Breast epithelium (tissue), 4 donors: ENCODE results near the gene GNG5. TPM values are rescaled to one million over a fixed set of nuclear protein-coding genes. Genes with fewer than 3 reads are reported as not detected.
A peak's percentile ranks its signal among the peaks of the same experiment; 100 is the strongest.

Experiments used
- DNase-seq, 2 donors: peaks; one replicate each; pipeline ENCODE4 v3.0.0-alpha.2; 2019; ENCODE audit warnings: low spot score in 2 of 2
- H3K27ac ChIP-seq, 2 donors: fragments of 200-600 bp; sonication (generic) in 1 of 2; one replicate each; pipeline ENCODE4 v1.5.1; 2016 to 2019; ENCODE audit warnings: mild to moderate bottlenecking in 1 of 2
- H3K27me3 ChIP-seq, 2 donors: fragments of 200-600 bp; sonication (generic) in 1 of 2; one replicate each; pipeline versions ENCODE4 v1.5.1 to v1.6.0; 2017 to 2019; ENCODE audit warnings: control low read depth in 1 of 2, mild to moderate bottlenecking in 1 of 2
- H3K36me3 ChIP-seq: fragments of 200-600 bp; one replicate; pipeline ENCODE4 v1.5.1; 2019
- H3K4me1 ChIP-seq, 2 donors: fragments of 200-600 bp; sonication (generic); one replicate each; pipeline ENCODE4 v1.5.1; 2016 to 2019; ENCODE audit warnings: control low read depth in 1 of 2
- H3K4me3 ChIP-seq, 3 donors: fragments of 200-600 bp; sonication (generic); 1 replicate in 2 of 3; 2 replicates in 1 of 3; pipeline ENCODE4 v1.5.1; 2016 to 2019; ENCODE audit warnings: mild to moderate bottlenecking in 3 of 3, moderate library complexity in 2 of 3
- H3K9me3 ChIP-seq, 2 donors: fragments of 200-600 bp; sonication (generic) in 1 of 2; one replicate each; pipeline ENCODE4 v1.5.1; 2016 to 2019; ENCODE audit warnings: control low read depth in 1 of 2
- POLR2A ChIP-seq: fragments of 450-650 bp; IDR thresholded peaks from one replicate; pipeline ENCODE4 v1.6.1; 2016; ENCODE audit warnings: antibody characterized with exemption, mild to moderate bottlenecking, moderate library complexity
- POLR2AphosphoS5 ChIP-seq, 3 donors: sonication (generic); formaldehyde crosslinking; IDR thresholded peaks; one replicate each; pipeline ENCODE4 v1.6.1; 2017; ENCODE audit warnings: antibody characterized with exemption in 3 of 3
- intact Hi-C: fragments of 100-400 bp; cut with DNase I; formaldehyde crosslinking; loops from one replicate; pipeline ENCODE4 v1.15.1; 2023; ENCODE audit warnings: low total_unique reads
- total RNA-seq, 3 donors: library from RNA; depleted of rRNA; stranded (reverse); fragments of >200 nt; gene quantifications; one replicate each; pipeline ENCODE4 v1.1.0, GENCODE V29; 2016
- TF ChIP-seq, protein P1 (sequence below), 3 donors: fragments of 450-650 bp; IDR thresholded peaks; one replicate each; pipeline ENCODE4 v1.5.1; 2016 to 2017; ENCODE audit warnings: antibody characterized with exemption in 3 of 3, mild to moderate bottlenecking in 3 of 3, moderate library complexity in 3 of 3

Gene GNG5
- total RNA-seq, 3 donors from 2014 or later = 47.8 to 66.6 (median 47.9) TPM

DNA sequence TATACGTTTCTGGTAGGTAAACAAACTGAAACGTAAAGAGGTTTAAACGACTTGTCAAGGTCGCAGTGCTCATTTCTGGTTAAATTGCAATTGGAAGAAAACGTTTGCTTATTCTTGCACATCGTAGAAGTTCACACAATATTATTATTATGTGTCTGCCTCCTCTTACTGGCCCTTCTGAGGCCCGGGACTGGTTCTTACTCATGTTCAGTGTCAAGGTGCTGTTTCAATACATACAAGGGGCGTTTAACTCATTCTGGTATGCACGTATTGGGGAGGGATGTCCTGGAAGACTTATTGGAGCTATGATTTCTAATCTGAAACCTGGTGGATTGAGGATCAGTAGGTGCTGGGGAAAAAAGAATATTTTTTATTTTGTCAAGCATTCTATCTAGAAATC lies 26.4 kb downstream of the GNG5 start:
- H3K27me3 ChIP-seq = no peaks in the 10 kb centered on the region
- no peak for DNase-seq
- H3K9me3 ChIP-seq = no peaks in the 10 kb centered on the region
- H3K4me3 ChIP-seq = peak overlapping the region; percentile 72 to 80 (median 74)
- peaks cover 0 to 8% of the 10 kb centered on the region in 2 donors for H3K4me1 ChIP-seq
- no peak for TF ChIP-seq POLR2AphosphoS5 (IDR thresholded peaks at IDR 0.05)
- TF ChIP-seq, protein P1, sequence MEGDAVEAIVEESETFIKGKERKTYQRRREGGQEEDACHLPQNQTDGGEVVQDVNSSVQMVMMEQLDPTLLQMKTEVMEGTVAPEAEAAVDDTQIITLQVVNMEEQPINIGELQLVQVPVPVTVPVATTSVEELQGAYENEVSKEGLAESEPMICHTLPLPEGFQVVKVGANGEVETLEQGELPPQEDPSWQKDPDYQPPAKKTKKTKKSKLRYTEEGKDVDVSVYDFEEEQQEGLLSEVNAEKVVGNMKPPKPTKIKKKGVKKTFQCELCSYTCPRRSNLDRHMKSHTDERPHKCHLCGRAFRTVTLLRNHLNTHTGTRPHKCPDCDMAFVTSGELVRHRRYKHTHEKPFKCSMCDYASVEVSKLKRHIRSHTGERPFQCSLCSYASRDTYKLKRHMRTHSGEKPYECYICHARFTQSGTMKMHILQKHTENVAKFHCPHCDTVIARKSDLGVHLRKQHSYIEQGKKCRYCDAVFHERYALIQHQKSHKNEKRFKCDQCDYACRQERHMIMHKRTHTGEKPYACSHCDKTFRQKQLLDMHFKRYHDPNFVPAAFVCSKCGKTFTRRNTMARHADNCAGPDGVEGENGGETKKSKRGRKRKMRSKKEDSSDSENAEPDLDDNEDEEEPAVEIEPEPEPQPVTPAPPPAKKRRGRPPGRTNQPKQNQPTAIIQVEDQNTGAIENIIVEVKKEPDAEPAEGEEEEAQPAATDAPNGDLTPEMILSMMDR (IDR thresholded peaks at IDR 0.05) = no peak
- TF ChIP-seq POLR2A = no peak
- peak overlapping the region in 1 of 2 donors; percentile 85 for H3K27ac ChIP-seq
- intact Hi-C loops = no loop called here
- no peaks in the 10 kb centered on the region for H3K36me3 ChIP-seq

DNA sequence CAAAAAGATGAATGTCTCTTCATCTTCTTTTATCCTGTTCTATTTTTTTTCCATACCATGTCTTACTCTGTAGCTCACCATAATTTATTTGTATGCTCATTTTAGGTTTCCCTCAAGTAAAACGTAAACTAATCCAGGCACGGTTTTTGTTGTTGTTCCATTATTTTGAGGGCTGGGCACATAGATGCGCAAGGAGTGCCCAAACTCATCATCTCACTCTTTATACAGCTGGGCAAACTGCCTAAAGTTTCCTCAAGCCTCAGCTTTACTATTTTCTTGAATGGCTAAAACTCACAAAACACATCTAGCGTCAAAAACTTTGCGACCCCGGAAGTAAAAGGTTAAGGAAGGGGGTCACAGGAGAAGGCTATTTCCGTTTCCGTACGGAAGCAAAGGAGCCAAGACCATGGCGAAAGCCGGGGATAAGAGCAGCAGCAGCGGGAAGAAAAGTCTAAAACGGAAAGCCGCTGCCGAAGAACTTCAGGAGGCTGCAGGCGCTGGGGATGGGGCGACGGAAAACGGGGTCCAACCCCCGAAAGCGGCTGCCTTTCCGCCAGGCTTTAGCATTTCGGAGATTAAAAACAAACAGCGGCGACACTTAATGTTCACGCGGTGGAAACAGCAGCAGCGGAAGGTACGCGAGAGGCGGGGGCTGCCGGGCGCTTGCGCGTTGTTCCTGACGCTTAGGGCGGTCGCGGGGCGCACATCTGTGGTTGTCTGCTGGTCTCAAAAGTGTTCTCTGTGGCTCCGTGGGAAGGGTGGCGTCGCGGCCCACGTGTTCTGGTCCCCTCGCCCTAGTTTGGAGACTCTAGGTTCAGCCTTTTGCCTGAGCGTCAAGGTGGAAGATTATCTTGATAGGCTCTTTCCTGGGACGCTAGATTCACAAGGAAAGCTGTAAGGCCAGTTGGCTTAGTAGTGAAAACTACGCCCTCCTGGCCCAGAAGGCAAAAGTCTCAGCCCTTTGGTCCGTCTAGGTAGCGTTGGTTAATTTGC lies 27.2 kb downstream of the GNG5 start, which contains the start of gene RPF1:
RPF1 (plus strand) TSS at position 391 of the 993 bp plus-strand sequence; CDS start at position 407, 16 bp downstream.
- TF ChIP-seq, protein P1 (IDR thresholded peaks at IDR 0.05) = no peak
- TF ChIP-seq POLR2AphosphoS5 (IDR thresholded peaks at IDR 0.05) (peak; percentile 38 to 86 (median 76)), POLR2A (peak; percentile 70)
- Histone ChIP-seq H3K36me3 (no peaks in the 10 kb centered on the region), H3K27me3 (no peaks in the 10 kb centered on the region), H3K4me1 (peaks cover 0 to 8% of the 10 kb centered on the region in 2 donors), H3K27ac (peak within 1 kb of the TSS; percentile 85 to 89), H3K9me3 (no peaks in the 10 kb centered on the region), H3K4me3 (peak within 1 kb of the TSS; percentile 72 to 80 (median 74))
- DNase-seq = peak; percentile 29 to 60
- intact Hi-C loops = no loop called here

DNA sequence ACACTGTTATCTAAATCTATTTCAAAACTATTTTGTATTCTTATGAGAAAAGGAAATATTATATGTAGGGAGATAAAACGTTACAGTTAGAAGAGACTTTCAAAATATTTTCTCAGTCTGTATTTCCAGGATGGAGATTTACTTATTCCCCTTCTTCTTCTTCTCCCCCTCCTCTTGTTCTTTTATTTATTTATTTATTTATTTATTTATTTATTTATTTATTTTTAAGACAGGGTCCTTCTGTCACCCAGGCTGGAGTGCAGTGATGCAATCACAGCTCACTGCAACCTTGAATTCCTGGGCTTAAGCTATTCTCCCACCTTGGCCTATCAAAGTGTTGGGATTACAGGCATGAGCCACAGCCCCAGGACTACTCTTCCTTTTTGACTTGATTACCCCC lies 30.2 kb downstream of the GNG5 start:
- peaks cover 0 to 15% of the 10 kb centered on the region in 2 donors for H3K27me3 ChIP-seq
- intact Hi-C loops = no loop called here
- TF ChIP-seq, protein P1 (IDR thresholded peaks at IDR 0.05) = no peak
- TF ChIP-seq POLR2A = no peak
- TF ChIP-seq POLR2AphosphoS5 (IDR thresholded peaks at IDR 0.05) = no peak

DNA sequence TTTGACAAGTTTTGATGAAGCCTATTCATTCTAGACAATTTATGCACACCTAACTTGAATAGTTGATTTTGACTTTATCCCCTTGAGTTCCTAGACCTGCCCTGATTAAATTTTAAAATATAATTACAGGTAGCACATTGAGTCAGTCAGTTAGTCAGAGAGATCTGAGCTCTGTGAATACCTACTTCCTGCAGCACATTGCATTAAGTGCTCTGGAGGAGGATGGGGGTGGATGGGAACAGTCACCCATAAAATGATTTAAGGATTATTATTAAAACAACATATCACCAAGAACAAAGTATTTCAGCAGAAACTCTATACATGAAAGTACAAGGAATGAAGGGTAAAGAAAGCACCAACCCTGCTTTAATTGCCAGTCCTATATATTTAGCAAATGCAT lies 39.1 kb downstream of the GNG5 start:
- H3K27ac ChIP-seq = no peak overlapping the region
- H3K4me1 ChIP-seq = no peaks in the 10 kb centered on the region
- no peak for DNase-seq
- intact Hi-C loops = no loop called here
- H3K36me3 ChIP-seq = no peaks in the 10 kb centered on the region
- H3K9me3 ChIP-seq = no peaks in the 10 kb centered on the region
- H3K4me3 ChIP-seq = no peak overlapping the region
- H3K27me3 ChIP-seq = peaks cover 0 to 41% of the 10 kb centered on the region in 2 donors
- no peak for TF ChIP-seq POLR2AphosphoS5 (IDR thresholded peaks at IDR 0.05)
- TF ChIP-seq, protein P1 (IDR thresholded peaks at IDR 0.05) = no peak
- no peak for TF ChIP-seq POLR2A

More for the DNA sequence above, 30.2 kb downstream of the GNG5 start:
- no peak overlapping the region for H3K27ac ChIP-seq
- no peaks in the 10 kb centered on the region for H3K9me3 ChIP-seq
- peaks cover 0 to 8% of the 10 kb centered on the region in 2 donors for H3K4me1 ChIP-seq
- H3K36me3 ChIP-seq = no peaks in the 10 kb centered on the region
- H3K4me3 ChIP-seq = no peak overlapping the region
- no peak for DNase-seq

DNA sequence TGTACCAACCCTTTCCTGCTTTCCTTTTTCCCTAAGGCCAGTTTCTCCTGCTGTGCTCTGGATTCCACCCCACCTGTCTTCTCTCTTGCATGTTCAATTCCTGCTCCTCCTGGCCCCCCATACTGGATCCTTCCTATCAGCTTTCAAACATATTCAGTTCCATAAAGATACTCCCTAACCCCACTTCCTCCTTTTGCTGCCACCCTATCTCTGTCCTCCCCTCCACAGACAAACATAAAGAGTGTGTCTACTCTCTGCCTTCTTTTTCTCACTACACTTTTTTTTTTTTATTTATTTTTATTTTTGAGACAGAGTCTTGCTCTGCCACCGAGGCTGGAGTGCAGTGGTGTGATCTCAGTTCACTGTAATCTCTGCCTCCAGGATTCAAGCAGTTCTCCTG lies 44.3 kb downstream of the GNG5 start:
- no peak for TF ChIP-seq POLR2A
- TF ChIP-seq POLR2AphosphoS5 (IDR thresholded peaks at IDR 0.05) = no peak
- TF ChIP-seq, protein P1 (IDR thresholded peaks at IDR 0.05) = no peak
- intact Hi-C loops = no loop called here

More for the DNA sequence above, 44.3 kb downstream of the GNG5 start:
- Histone ChIP-seq H3K27ac (no peak overlapping the region), H3K27me3 (peaks cover 0 to 9% of the 10 kb centered on the region in 2 donors), H3K4me3 (no peak overlapping the region), H3K4me1 (no peaks in the 10 kb centered on the region), H3K9me3 (no peaks in the 10 kb centered on the region), H3K36me3 (no peaks in the 10 kb centered on the region)
- DNase-seq = no peak
